Omental fat pad (tissue), 4 donors: ENCODE measurements around the gene PDS5A. TPM values are rescaled to one million over a fixed set of nuclear protein-coding genes. Genes with fewer than 3 reads are reported as not detected.
"Not testable (repeated sequence)": the region's sequence is repeated elsewhere in the genome, so short reads cannot be mapped to it uniquely, and the experiment has no call there.

Experiments used
- ATAC-seq: fragments of 150-250 bp; one replicate; pipeline ENCODE4 v1.9.1; 2016; ENCODE audit warnings: mild to moderate bottlenecking, moderate library complexity; ENCODE audit not compliant: low FRiP score
- DNase-seq: peaks from one replicate; pipeline ENCODE4 v3.0.0-alpha.2; 2019; ENCODE audit warnings: low spot score
- total RNA-seq, 4 donors: library from RNA; depleted of rRNA; stranded (reverse); fragments of >200 nt; gene quantifications; one replicate each; pipeline ENCODE4 v1.1.0, GENCODE V29; 2016
- TF ChIP-seq, protein P1 (sequence below), 3 donors: fragments of 450-650 bp; IDR thresholded peaks; one replicate each; pipeline ENCODE4 v1.5.1; 2016 to 2017; ENCODE audit warnings: antibody characterized with exemption in 3 of 3, mild to moderate bottlenecking in 3 of 3, moderate library complexity in 2 of 3

PDS5A gene
- total RNA-seq, 4 donors from 2014 or later: 60.0 to 86.9 (median 75.1) TPM

DNA sequence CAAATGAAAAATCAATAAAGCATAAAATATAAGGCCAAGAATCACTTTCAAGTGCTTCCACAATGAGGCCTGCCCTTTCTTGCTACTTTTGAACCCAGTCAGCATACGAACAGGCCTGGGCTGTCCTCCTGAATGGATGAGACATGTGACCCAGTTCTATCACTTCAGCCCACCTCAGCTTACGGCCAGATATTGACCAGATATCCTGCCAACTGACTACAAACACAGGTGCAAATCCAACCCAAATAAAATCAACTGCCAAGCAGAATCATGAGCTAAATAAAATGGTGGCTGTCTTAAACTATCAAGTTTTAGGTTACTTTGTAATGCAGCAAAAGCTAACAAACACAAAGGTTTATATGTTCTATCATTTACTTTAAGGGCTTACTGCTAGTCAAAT lies 53.7 kb downstream of the PDS5A start:
- TF ChIP-seq, protein P1, sequence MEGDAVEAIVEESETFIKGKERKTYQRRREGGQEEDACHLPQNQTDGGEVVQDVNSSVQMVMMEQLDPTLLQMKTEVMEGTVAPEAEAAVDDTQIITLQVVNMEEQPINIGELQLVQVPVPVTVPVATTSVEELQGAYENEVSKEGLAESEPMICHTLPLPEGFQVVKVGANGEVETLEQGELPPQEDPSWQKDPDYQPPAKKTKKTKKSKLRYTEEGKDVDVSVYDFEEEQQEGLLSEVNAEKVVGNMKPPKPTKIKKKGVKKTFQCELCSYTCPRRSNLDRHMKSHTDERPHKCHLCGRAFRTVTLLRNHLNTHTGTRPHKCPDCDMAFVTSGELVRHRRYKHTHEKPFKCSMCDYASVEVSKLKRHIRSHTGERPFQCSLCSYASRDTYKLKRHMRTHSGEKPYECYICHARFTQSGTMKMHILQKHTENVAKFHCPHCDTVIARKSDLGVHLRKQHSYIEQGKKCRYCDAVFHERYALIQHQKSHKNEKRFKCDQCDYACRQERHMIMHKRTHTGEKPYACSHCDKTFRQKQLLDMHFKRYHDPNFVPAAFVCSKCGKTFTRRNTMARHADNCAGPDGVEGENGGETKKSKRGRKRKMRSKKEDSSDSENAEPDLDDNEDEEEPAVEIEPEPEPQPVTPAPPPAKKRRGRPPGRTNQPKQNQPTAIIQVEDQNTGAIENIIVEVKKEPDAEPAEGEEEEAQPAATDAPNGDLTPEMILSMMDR (IDR thresholded peaks at IDR 0.05): no peak
- DNase-seq (no peak), ATAC-seq (no peak)

DNA sequence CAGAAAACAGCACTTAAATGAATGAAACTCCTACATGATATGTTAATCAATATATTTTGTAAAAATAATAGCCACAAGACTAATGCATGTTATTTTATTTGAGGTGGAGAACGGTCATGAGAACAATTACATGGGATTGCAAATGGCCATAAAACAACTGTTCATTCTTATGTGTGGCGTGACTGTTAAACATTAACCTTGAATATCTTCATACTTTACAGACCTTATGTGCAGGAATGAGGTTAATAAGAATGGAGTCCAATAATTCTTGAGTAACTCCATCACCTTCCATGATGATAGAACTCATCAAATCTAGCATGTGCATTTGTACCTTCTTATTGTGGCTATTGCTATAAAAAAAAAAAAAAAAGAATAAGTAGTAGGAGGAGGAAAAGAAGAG lies 55.3 kb downstream of the PDS5A start:
- TF ChIP-seq, protein P1 (IDR thresholded peaks at IDR 0.05): no peak
- DNase-seq (no peak), ATAC-seq (no peak)

DNA sequence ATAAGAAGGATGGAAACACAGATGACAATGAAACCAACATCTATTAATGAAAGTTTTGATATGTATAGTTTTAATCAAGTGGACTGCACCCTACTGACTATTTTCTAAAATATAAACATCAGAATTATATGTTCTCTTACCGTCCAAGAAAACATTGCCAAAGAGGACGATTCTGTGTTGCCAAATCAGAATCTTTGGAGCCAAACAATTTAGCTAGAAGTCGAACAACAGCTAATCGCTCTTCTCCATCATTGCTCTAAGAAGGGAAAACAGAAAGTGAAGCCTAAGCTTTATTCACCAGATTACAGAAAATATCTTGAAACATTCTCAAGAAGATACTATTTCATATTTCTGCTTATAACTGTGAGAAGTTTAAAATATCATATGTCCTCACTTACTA lies 64.2 kb downstream of the PDS5A start:
- TF ChIP-seq, protein P1 (IDR thresholded peaks at IDR 0.05): no peak
- ATAC-seq (no peak), DNase-seq (no peak)

DNA sequence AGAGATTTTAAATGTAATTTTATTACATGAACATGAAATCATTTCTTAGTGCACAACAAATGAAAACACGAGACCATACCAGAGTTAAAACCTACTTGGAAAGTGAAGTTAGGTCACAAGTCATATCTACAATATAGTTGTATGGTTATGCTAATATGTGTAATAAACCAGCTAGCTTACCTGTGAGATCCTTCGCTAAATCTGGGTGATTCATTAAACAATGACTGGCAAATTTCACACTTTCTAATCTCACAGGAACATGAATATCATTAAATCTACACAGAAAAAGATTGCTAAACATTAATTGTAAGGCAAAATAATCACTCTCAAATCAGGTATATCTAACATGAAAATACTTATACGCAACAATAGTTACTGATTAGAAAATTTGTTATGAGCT lies 67.6 kb downstream of the PDS5A start:
- TF ChIP-seq, protein P1 (IDR thresholded peaks at IDR 0.05): no peak
- ATAC-seq (no peak), DNase-seq (no peak)

DNA sequence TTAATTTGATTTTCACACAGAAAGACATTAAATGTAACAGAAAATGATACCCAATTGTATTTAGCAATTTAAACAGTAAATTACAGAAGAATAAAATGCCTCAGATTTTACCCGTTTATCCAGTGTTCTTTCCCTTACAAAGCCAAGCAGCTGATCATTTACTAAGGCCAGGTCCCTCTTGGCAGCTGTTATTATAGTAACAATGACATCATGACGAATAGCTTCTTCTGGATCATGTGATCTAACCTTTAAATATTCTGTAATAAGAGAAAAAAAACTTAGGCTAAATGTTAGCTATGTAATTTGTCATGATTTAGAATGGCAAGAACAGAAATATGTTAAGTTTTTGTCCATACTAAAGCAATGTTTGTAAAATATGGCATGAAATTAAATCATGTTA lies 69.4 kb downstream of the PDS5A start:
- TF ChIP-seq, protein P1 (IDR thresholded peaks at IDR 0.05): no peak
- ATAC-seq: no peak

DNA sequence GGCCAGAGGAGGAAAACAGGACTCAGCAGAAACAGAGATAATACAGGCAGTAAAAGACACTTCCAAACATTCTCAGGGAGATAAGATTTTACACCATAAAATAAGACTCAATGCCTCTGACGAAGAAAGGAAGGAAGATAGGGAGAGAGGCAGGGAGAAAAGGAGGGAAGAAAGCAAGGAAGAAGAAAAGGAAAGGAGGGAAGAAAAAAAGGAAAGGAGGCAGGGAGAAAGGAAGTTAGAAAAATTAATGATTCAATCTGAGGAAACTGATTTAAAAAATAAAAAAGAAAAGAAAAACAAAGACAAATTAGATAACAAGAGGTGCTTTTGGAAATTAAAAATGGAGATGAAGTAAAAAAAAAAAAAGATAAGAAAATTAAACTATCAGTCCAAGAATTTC lies 72.1 kb downstream of the PDS5A start:
- DNase-seq (no peak), ATAC-seq (no peak)
- TF ChIP-seq, protein P1 (IDR thresholded peaks at IDR 0.05): no peak

More for the DNA sequence above, 69.4 kb downstream of the PDS5A start:
- no peak for DNase-seq

DNA sequence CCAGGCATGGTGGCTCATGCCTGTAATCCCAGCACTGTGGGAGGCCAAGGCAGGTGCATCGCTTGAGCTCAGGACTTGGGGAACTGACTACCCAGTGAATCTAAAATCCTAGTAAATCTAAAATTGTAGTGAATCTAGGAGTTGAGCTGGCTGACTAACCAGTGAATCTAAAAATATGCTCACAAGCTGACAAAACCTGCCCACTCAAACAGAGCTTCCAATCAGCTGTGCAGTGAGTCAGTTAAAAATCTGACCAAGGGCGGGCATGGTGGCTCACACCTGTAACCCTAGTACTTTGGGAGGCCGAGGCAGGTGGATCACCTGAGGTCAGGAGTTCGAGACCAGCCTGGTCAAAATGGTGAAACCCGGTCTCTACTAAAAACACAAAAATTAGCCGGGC lies 72.7 kb downstream of the PDS5A start:
- not testable (repeated sequence) for DNase-seq, ATAC-seq

DNA sequence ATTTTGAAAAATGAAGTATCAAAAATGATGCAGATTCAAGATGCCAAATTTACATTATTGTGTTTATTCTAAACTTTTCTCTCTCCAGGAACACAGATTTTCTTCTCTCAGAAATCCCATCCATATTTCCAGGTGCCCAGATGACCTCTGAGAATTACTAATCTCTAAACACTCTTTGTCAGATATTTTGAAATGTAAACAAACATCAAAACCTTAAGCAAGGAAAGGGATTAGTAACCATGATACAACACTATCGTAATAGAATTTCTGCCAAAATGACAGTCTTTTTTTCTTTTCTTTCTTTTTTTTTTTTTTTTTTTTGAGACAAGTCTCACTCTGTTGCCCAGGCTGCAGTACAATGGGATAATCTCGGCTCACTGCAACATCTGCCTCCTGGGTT lies 76.7 kb downstream of the PDS5A start:
- no peak for DNase-seq
- ATAC-seq: no peak
- TF ChIP-seq, protein P1 (IDR thresholded peaks at IDR 0.05): no peak
